ENCODE results near the gene GNG12. TPM values are rescaled to one million over a fixed set of nuclear protein-coding genes. Genes with fewer than 3 reads are reported as not detected.

GNG12 gene
- total RNA-seq, 1 experiment from 2014 or later: 70.0 TPM

- Histone ChIP-seq H3K36me3 (ENCODE audit: control insufficient read depth, insufficient read depth, low read length) (no peaks in the 10 kb centered on the region), H3K27ac (ENCODE audit: low read length) (no peak overlapping the region), H3K9me3 (ENCODE audit: control insufficient read depth, insufficient read depth, low read depth, low read length) (no peaks in the 10 kb centered on the region), H3K4me1 (ENCODE audit: control insufficient read depth, insufficient read depth, low read length) (peaks cover 11% of the 10 kb centered on the region), H3K27me3 (ENCODE audit: control insufficient read depth, insufficient read depth, low read length) (no peaks in the 10 kb centered on the region), H3K4me3 (ENCODE audit: low read depth in 2 of 2, low read length in 2 of 2) (no peak overlapping the region)
- BruUV-seq (replicated peaks): no TSS peak
- CTCF ChIA-PET: no interaction called here
- DNase-seq (ENCODE audit: low read depth, low spot score) (no peak), ATAC-seq (no peak)
- TF ChIP-seq CTCF (IDR thresholded peaks at IDR 0.05): no peak
- no peak for TF ChIP-seq SIN3A (IDR thresholded peaks at IDR 0.05; ENCODE audit: borderline replicate concordance, insufficient read depth, low read depth, low read length)
- TF ChIP-seq TCF7L2 (IDR thresholded peaks at IDR 0.05; ENCODE audit: low read depth, low read length): no peak
- POLR2A ChIA-PET: interaction anchor here (0.8 kb wide), 1 partner anchor 40 kb away, joined by 4 read pairs; no protein-coding TSS in a partner anchor
- in situ Hi-C loops (cut with HindIII; ENCODE audit: low pct_unique_long_range_greater_than_20kb, low sequenced_read_pairs): no loop called here
- intact Hi-C loops (cut with micrococcal nuclease; ENCODE audit: unreplicated experiment): no loop called here
Observed at GRCh38 chr1:67741121-67741520, 92.1 kb downstream of the GNG12 start.

- no peak for DNase-seq (ENCODE audit: low read depth, low spot score)
- BruUV-seq (replicated peaks): no TSS peak
- peaks cover 16% of the 10 kb centered on the region for H3K4me1 ChIP-seq (ENCODE audit: control insufficient read depth, insufficient read depth, low read length)
- in situ Hi-C loops (cut with HindIII; ENCODE audit: low pct_unique_long_range_greater_than_20kb, low sequenced_read_pairs): no loop called here
- H3K9me3 ChIP-seq (ENCODE audit: control insufficient read depth, insufficient read depth, low read depth, low read length): no peaks in the 10 kb centered on the region
- intact Hi-C loops (cut with micrococcal nuclease; ENCODE audit: unreplicated experiment): no loop called here
- H3K27ac ChIP-seq (ENCODE audit: low read length): no peak overlapping the region
- TF ChIP-seq REST (IDR thresholded peaks at IDR 0.05; ENCODE audit: insufficient read depth in 1 of 2, low read depth in 2 of 2, low read length in 1 of 2) (no peak), SIN3A (IDR thresholded peaks at IDR 0.05; ENCODE audit: borderline replicate concordance, insufficient read depth, low read depth, low read length) (no peak), POLR2AphosphoS5 (IDR thresholded peaks at IDR 0.05; ENCODE audit: low read depth, low read length) (no peak), TCF7L2 (IDR thresholded peaks at IDR 0.05; ENCODE audit: low read depth, low read length) (no peak), CTCF (IDR thresholded peaks at IDR 0.05) (no peak)
- no peaks in the 10 kb centered on the region for H3K27me3 ChIP-seq (ENCODE audit: control insufficient read depth, insufficient read depth, low read length)
- ChIA-PET CTCF (no interaction called here), POLR2A (interaction anchor here (0.8 kb wide), 1 partner anchor 39 kb away, joined by 4 read pairs; no protein-coding TSS in a partner anchor)
- H3K4me3 ChIP-seq (ENCODE audit: low read depth in 2 of 2, low read length in 2 of 2): no peak overlapping the region
- no peaks in the 10 kb centered on the region for H3K36me3 ChIP-seq (ENCODE audit: control insufficient read depth, insufficient read depth, low read length)
- no peak for ATAC-seq
Observed at GRCh38 chr1:67740543-67740942, 92.7 kb downstream of the GNG12 start.

Measured in Panc1 (cell line).